ENCODE data around the gene FLAD1.

Gene FLAD1

GRCh38 chr1:154982897-154983648 is at the start of gene FLAD1:
TSS of gene FLAD1 (plus strand) at chr1:154983344. CDS start at chr1:154983695, 351 bp downstream.
- peak; percentile 91 to 95 for DNase-seq (ENCODE audit: low read depth in 2 of 2)

- no peak for DNase-seq (ENCODE audit: low read depth in 2 of 2)
Observed at GRCh38 chr1:154934358-154934948, 48.7 kb upstream of the FLAD1 start.

GRCh38 chr1:154935749-154936554 is 47.2 kb upstream of the FLAD1 start:
- no peak for DNase-seq (ENCODE audit: low read depth in 2 of 2)

- DNase-seq (ENCODE audit: low read depth in 2 of 2): peak; percentile 90 to 93
Observed at GRCh38 chr1:154936555-154937084, 46.5 kb upstream of the FLAD1 start, which contains the start of gene PMVK. TSS of gene PMVK (minus strand) at chr1:154936719. CDS start at chr1:154936685, 34 bp downstream.

GRCh38 chr1:154937085-154937987 is 45.8 kb upstream of the FLAD1 start:
- peak; percentile 80 to 84 for DNase-seq (ENCODE audit: low read depth in 2 of 2)

- DNase-seq (ENCODE audit: low read depth in 2 of 2): no peak
Observed at GRCh38 chr1:154937988-154938386, 45.2 kb upstream of the FLAD1 start.

GRCh38 chr1:154938604-154939399 is 44.3 kb upstream of the FLAD1 start:
- no peak for DNase-seq (ENCODE audit: low read depth in 2 of 2)

GRCh38 chr1:154940213-154940560 is 43.0 kb upstream of the FLAD1 start:
- DNase-seq (ENCODE audit: low read depth in 2 of 2): no peak

- no peak for DNase-seq (ENCODE audit: low read depth in 2 of 2)
Observed at GRCh38 chr1:154940651-154941194, 42.4 kb upstream of the FLAD1 start.

- no peak for DNase-seq (ENCODE audit: low read depth in 2 of 2)
Observed at GRCh38 chr1:154941333-154942013, 41.7 kb upstream of the FLAD1 start.

- no peak for DNase-seq (ENCODE audit: low read depth in 2 of 2)
Observed at GRCh38 chr1:154943649-154944400, 39.3 kb upstream of the FLAD1 start.

GRCh38 chr1:154944401-154945159 is 38.6 kb upstream of the FLAD1 start:
- DNase-seq (ENCODE audit: low read depth in 2 of 2): no peak

GRCh38 chr1:154945160-154945961 is 37.8 kb upstream of the FLAD1 start:
- DNase-seq (ENCODE audit: low read depth in 2 of 2): no peak

GRCh38 chr1:154945962-154946850 is 36.9 kb upstream of the FLAD1 start:
- DNase-seq (ENCODE audit: low read depth in 2 of 2): no peak

- DNase-seq (ENCODE audit: low read depth in 2 of 2): no peak
Observed at GRCh38 chr1:154948079-154948478, 35.1 kb upstream of the FLAD1 start.

Data from activated CD4-positive, alpha-beta T cell treated with anti-CD3 and anti-CD28 coated beads for 24 hours (primary cell).